Neural cell (in vitro differentiated cells): ENCODE measurements around the gene ENO1. TPM values are rescaled to one million over a fixed set of nuclear protein-coding genes. Genes with fewer than 3 reads are reported as not detected.
"Not testable (repeated sequence)": the region's sequence is repeated elsewhere in the genome, so short reads cannot be mapped to it uniquely, and the experiment has no call there.

ENCODE experiments used
- H2AFZ ChIP-seq: fragments of 200-600, 300-800 bp; sonication (generic), shearing (Covaris generic); 2 replicates; pipeline ENCODE4 v1.6.0; 2014; ENCODE audit warnings: low read depth, mild to moderate bottlenecking, antibody characterized with exemption, low read length, moderate library complexity
- H3F3A ChIP-seq: fragments of 200-600 bp; shearing (Covaris generic); 2 replicates; pipeline ENCODE4 v1.6.1; 2016; ENCODE audit warnings: mild to moderate bottlenecking, moderate library complexity, mixed read lengths, antibody characterized with exemption, low read length; ENCODE audit not compliant: insufficient read depth, poor library complexity, severe bottlenecking
- H3K27ac ChIP-seq: fragments of 200-600, 300-800 bp; sonication (generic), shearing (Covaris generic); 2 replicates; pipeline ENCODE4 v1.5.1; 2014; ENCODE audit warnings: mild to moderate bottlenecking, low read length, moderate library complexity
- H3K27me3 ChIP-seq: fragments of 300-800, 200-600 bp; sonication (generic), shearing (Covaris generic); 2 replicates; pipeline ENCODE4 v1.6.0; 2014; ENCODE audit warnings: mild to moderate bottlenecking, low read depth, low read length, moderate library complexity; ENCODE audit not compliant: insufficient read depth
- H3K36me3 ChIP-seq: fragments of 300-800, 200-600 bp; sonication (generic), shearing (Covaris generic); 2 replicates; pipeline ENCODE4 v1.5.1; 2014; ENCODE audit warnings: mild to moderate bottlenecking, antibody characterized with exemption, low read length, moderate library complexity; ENCODE audit not compliant: insufficient read depth
- H3K4me2 ChIP-seq: fragments of 300-800, 200-600 bp; sonication (generic), shearing (Covaris generic); 2 replicates; pipeline ENCODE4 v1.6.0; 2014; ENCODE audit warnings: mild to moderate bottlenecking, low read length
- H3K4me3 ChIP-seq: fragments of 300-800, 200-600 bp; sonication (generic), shearing (Covaris generic); 2 replicates; pipeline ENCODE4 v1.5.1; 2014; ENCODE audit warnings: mild to moderate bottlenecking, low read length, moderate library complexity
- H3K79me2 ChIP-seq: fragments of 200-600 bp; shearing (Covaris generic); replicated peaks from 2 replicates; pipeline ENCODE4 v1.6.0; 2014; ENCODE audit warnings: mild to moderate bottlenecking, low read length, moderate library complexity; ENCODE audit not compliant: insufficient read depth
- H3K9ac ChIP-seq: fragments of 300-800, 200-600 bp; sonication (generic), shearing (Covaris generic); 2 replicates; pipeline ENCODE4 v1.6.1; 2016; ENCODE audit warnings: mild to moderate bottlenecking, low read length, mixed read lengths
- H3K9me2 ChIP-seq: fragments of 200-600 bp; shearing (Covaris generic); 2 replicates; pipeline ENCODE4 v1.6.1; 2016; ENCODE audit warnings: mild to moderate bottlenecking, low read length, mixed read lengths; ENCODE audit not compliant: insufficient read depth
- H3K9me3 ChIP-seq: fragments of 200-600, 300-800 bp; sonication (generic), shearing (Covaris generic); 2 replicates; pipeline ENCODE4 v1.6.1; 2016; ENCODE audit warnings: mild to moderate bottlenecking, mixed run types, low read length, moderate library complexity, mixed read lengths
- H4K20me1 ChIP-seq: fragments of 200-600 bp; shearing (Covaris generic); 2 replicates; pipeline ENCODE4 v1.6.1; 2016; ENCODE audit warnings: mild to moderate bottlenecking, mixed run types; ENCODE audit not compliant: insufficient read depth
- CTCF ChIP-seq: fragments of 450-650 bp; IDR thresholded peaks from 2 replicates; pipeline ENCODE4 v1.5.1; 2014; ENCODE audit warnings: antibody characterized with exemption, mild to moderate bottlenecking, moderate library complexity; ENCODE audit not compliant: poor library complexity, severe bottlenecking
- EP300 ChIP-seq: fragments of 450-650 bp; conservative IDR thresholded peaks from 2 replicates; pipeline ENCODE4 v1.6.1; 2014; ENCODE audit warnings: antibody characterized with exemption, mild to moderate bottlenecking, moderate library complexity; ENCODE audit not compliant: poor library complexity, severe bottlenecking
- EZH2 ChIP-seq: fragments of 200-600, 300-800 bp; shearing (Covaris generic), sonication (generic); IDR thresholded peaks from 2 replicates; pipeline ENCODE4 v1.6.1; 2014; ENCODE audit warnings: antibody characterized with exemption, low read length, borderline replicate concordance, mild to moderate bottlenecking; ENCODE audit not compliant: insufficient read depth, poor library complexity, severe bottlenecking
- MXI1 ChIP-seq: fragments of 450-650 bp; conservative IDR thresholded peaks from 2 replicates; pipeline ENCODE4 v1.6.1; 2014; ENCODE audit warnings: antibody characterized with exemption, mild to moderate bottlenecking; ENCODE audit not compliant: poor library complexity, severe bottlenecking
- POLR2AphosphoS5 ChIP-seq: IDR thresholded peaks from 2 replicates; pipeline ENCODE4 v1.6.1; 2012
- RAD21 ChIP-seq: fragments of 450-650 bp; conservative IDR thresholded peaks from 2 replicates; pipeline ENCODE4 v1.6.1; 2014; ENCODE audit warnings: antibody characterized with exemption, mild to moderate bottlenecking, moderate library complexity
- polyA plus RNA-seq: library from polyadenylated mRNA; depleted of rRNA; stranded (reverse); fragments of >200 nt; gene quantifications from 2 replicates; pipeline ENCODE4 v1.2.3, GENCODE V29; 2014

ENO1 gene
- polyA plus RNA-seq, 1 donor from 2014 or later = 199 TPM

- H3K9ac ChIP-seq = no peak overlapping the region
- TF ChIP-seq EZH2 (no peak), MXI1 (no peak), RAD21 (no peak), POLR2AphosphoS5 (no peak), CTCF (no peak), EP300 (no peak)
- H3K9me3 ChIP-seq = no peaks in the 10 kb centered on the region
- no peaks in the 10 kb centered on the region for H3K36me3 ChIP-seq
- H3K27me3 ChIP-seq = no peaks in the 10 kb centered on the region
- no peak overlapping the region for H2AFZ ChIP-seq
- H3F3A ChIP-seq = no peaks in the 10 kb centered on the region
- H3K4me3 ChIP-seq = no peak overlapping the region
- no peaks in the 10 kb centered on the region for H3K79me2 ChIP-seq
- no peaks in the 10 kb centered on the region for H4K20me1 ChIP-seq
- H3K27ac ChIP-seq = no peak overlapping the region
- no peak overlapping the region for H3K4me2 ChIP-seq
- H3K9me2 ChIP-seq = no peaks in the 10 kb centered on the region
Observed at GRCh38 chr1:8899046-8899445, 20.6 kb upstream of the ENO1 start.

GRCh38 chr1:8898418-8898817 is 19.9 kb upstream of the ENO1 start:
- not testable (repeated sequence) for H3K4me2 ChIP-seq, H3K4me3 ChIP-seq, H3K79me2 ChIP-seq, H3K9me3 ChIP-seq, H4K20me1 ChIP-seq, H2AFZ ChIP-seq, H3F3A ChIP-seq, H3K36me3 ChIP-seq, H3K27me3 ChIP-seq, H3K9ac ChIP-seq, H3K9me2 ChIP-seq, H3K27ac ChIP-seq

- not testable (repeated sequence) for H3K79me2 ChIP-seq, H3K4me2 ChIP-seq, H3F3A ChIP-seq, H2AFZ ChIP-seq, H3K27ac ChIP-seq, H3K36me3 ChIP-seq, H3K9me3 ChIP-seq, H4K20me1 ChIP-seq, H3K4me3 ChIP-seq, H3K9ac ChIP-seq, H3K9me2 ChIP-seq, H3K27me3 ChIP-seq
Observed at GRCh38 chr1:8897505-8897904, 19.0 kb upstream of the ENO1 start.

- not testable (repeated sequence) for H4K20me1 ChIP-seq, H3K9me2 ChIP-seq, H3K9ac ChIP-seq, H3K79me2 ChIP-seq, H3F3A ChIP-seq, H3K4me3 ChIP-seq, H3K4me2 ChIP-seq, H3K36me3 ChIP-seq, H3K27me3 ChIP-seq, H2AFZ ChIP-seq, H3K9me3 ChIP-seq, H3K27ac ChIP-seq
Observed at GRCh38 chr1:8896775-8897174, 18.3 kb upstream of the ENO1 start.
